Lung (tissue), 12 donors: ENCODE measurements around the gene CCDC82. TPM values are rescaled to one million over a fixed set of nuclear protein-coding genes. Genes with fewer than 3 reads are reported as not detected.

Experiments
- ATAC-seq: fragments of 200-7000 bp; cut with Tn5 transposase; one replicate; pipeline ENCODE4 v1.9.1; 2020; ENCODE audit warnings: moderate number of reproducible peaks; ENCODE audit not compliant: insufficient read depth, low FRiP score
- DNase-seq, 3 donors: peaks; one replicate each; pipeline ENCODE4 v3.0.0-alpha.2; 2013 to 2017
- H3K27ac ChIP-seq, 2 donors: one replicate each; pipeline ENCODE4 v1.5.1; 2013; ENCODE audit warnings: mild to moderate bottlenecking in 2 of 2, moderate library complexity in 2 of 2, control low read depth in 1 of 2, inconsistent platforms in 1 of 2, low read depth in 1 of 2, low read length in 1 of 2
- H3K27me3 ChIP-seq, 3 donors: one replicate each; pipeline ENCODE4 v1.5.1; 2013; ENCODE audit warnings: low read length in 2 of 3; ENCODE audit not compliant: control insufficient read depth in 3 of 3, insufficient read depth in 3 of 3
- H3K36me3 ChIP-seq, 4 donors: one replicate each; pipeline ENCODE4 v1.5.1; 2013; ENCODE audit warnings: low read length in 4 of 4, mild to moderate bottlenecking in 1 of 4, moderate library complexity in 1 of 4; ENCODE audit not compliant: control insufficient read depth in 4 of 4, insufficient read depth in 4 of 4
- H3K4me1 ChIP-seq, 5 donors: one replicate each; pipeline ENCODE4 v1.5.1; 2013; ENCODE audit warnings: low read length in 5 of 5, mild to moderate bottlenecking in 2 of 5, moderate library complexity in 1 of 5; ENCODE audit not compliant: control insufficient read depth in 5 of 5, insufficient read depth in 5 of 5
- H3K4me3 ChIP-seq: one replicate; pipeline ENCODE4 v1.5.1; 2013; ENCODE audit warnings: mild to moderate bottlenecking, control low read depth, moderate library complexity
- H3K9ac ChIP-seq, 2 donors: one replicate each; pipeline ENCODE4 v1.5.1; 2013; ENCODE audit warnings: low read length in 2 of 2, control low read depth in 1 of 2; ENCODE audit not compliant: insufficient read depth in 1 of 2
- H3K9me3 ChIP-seq, 4 donors: one replicate each; pipeline ENCODE4 v1.5.1; 2013; ENCODE audit warnings: low read length in 3 of 4, mild to moderate bottlenecking in 1 of 4, moderate library complexity in 1 of 4; ENCODE audit not compliant: control insufficient read depth in 4 of 4, insufficient read depth in 3 of 4
- WGBS, 2 donors: extraction: QIAGEN DNeasy Blood & Tissue Kit; methylation state at CpG; one replicate each; pipeline ENCODE4 v1.1.7; 2013; 5-methylcytosine and 5-hydroxymethylcytosine counted together
- polyA plus RNA-seq, 2 donors: library from polyadenylated mRNA; stranded (reverse); fragments of 200-250 nt; gene quantifications; one replicate each; pipeline ENCODE4 v1.2.1, GENCODE V29; 2013
- total RNA-seq, 2 donors: library from RNA; depleted of rRNA in 1 of 2; stranded (reverse); fragments of >200 nt in 1 of 2; gene quantifications; one replicate each; pipeline ENCODE4 v1.2.1, GENCODE V29; 2014 to 2021
- TF ChIP-seq, protein P1 (sequence below): IDR thresholded peaks from 2 replicates; pipeline ENCODE4 v1.5.1; 2012; ENCODE audit warnings: mild to moderate bottlenecking; ENCODE audit errors: control extremely low read depth, extremely low read depth
- donor health status: control.
- donor health status: control.
- donor health status: Bipolar disorder and iron deficiency.
- donor health status: healthy.
- donor health status: DM: yes; HTN: yes; CAD: no.

Gene CCDC82
- total and polyA plus RNA-seq, 4 donors = 16.4 to 46.9 (median 29.2) TPM

DNA sequence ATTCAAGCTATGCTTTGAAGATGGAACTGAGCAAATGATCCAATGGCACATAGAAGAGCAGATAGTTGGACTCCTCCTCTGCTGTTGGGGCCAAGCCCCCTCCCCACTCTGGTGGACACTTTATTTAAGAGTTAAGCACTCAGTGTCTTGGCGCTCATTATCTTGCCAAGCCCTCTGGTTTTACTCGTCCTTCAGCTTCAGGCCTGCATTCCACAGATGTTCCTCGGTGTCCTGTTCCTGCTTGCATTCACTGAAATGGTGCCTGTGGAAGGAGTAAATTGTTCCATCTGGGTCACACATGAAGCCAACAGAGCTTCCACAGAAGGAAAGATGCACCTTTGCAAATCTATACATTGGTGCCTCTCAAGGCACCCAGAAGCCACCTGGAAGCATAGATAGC lies 72.8 kb downstream of the CCDC82 start:
- peak overlapping the region in 1 of 2 donors; percentile 30 for H3K27ac ChIP-seq
- TF ChIP-seq, protein P1, sequence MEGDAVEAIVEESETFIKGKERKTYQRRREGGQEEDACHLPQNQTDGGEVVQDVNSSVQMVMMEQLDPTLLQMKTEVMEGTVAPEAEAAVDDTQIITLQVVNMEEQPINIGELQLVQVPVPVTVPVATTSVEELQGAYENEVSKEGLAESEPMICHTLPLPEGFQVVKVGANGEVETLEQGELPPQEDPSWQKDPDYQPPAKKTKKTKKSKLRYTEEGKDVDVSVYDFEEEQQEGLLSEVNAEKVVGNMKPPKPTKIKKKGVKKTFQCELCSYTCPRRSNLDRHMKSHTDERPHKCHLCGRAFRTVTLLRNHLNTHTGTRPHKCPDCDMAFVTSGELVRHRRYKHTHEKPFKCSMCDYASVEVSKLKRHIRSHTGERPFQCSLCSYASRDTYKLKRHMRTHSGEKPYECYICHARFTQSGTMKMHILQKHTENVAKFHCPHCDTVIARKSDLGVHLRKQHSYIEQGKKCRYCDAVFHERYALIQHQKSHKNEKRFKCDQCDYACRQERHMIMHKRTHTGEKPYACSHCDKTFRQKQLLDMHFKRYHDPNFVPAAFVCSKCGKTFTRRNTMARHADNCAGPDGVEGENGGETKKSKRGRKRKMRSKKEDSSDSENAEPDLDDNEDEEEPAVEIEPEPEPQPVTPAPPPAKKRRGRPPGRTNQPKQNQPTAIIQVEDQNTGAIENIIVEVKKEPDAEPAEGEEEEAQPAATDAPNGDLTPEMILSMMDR = no peak
- no peaks in the 10 kb centered on the region for H3K9me3 ChIP-seq
- no peaks in the 10 kb centered on the region for H3K27me3 ChIP-seq
- WGBS, 2 donors = 73 to 84% methylated on average over 3 of the region's 3 CpGs
- ATAC-seq (no peak), DNase-seq (no peak)
- H3K36me3 ChIP-seq = peaks cover 0 to 5% (median under 1%) of the 10 kb centered on the region in 4 donors
- H3K9ac ChIP-seq = no peak overlapping the region
- no peak overlapping the region for H3K4me3 ChIP-seq
- H3K4me1 ChIP-seq = peaks cover 11 to 57% (median 35%) of the 10 kb centered on the region in 5 donors

DNA sequence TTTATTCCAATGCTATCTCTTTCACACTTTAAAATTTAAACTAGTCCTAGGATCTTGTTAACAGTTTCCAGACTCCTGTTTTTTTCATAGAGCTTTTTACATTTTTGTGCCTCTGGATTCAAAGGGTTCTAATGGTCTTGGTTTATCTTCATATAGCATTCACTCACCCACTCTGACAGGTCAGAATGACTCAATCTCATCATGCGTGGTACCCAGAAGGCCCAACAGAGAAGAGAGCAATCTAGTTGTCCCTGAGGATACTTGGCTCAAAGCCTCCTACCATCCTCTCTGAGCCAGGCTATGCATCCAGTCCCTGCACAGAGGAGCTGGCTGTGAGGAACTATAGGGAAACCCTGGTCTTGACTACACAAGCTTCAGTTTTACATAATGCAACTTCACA lies 74.2 kb downstream of the CCDC82 start:
- Histone ChIP-seq H3K9ac (no peak overlapping the region), H3K4me1 (peaks cover 11 to 67% (median 48%) of the 10 kb centered on the region in 5 donors), H3K36me3 (peaks cover 0 to 5% (median under 1%) of the 10 kb centered on the region in 4 donors), H3K27me3 (no peaks in the 10 kb centered on the region), H3K4me3 (no peak overlapping the region), H3K9me3 (no peaks in the 10 kb centered on the region), H3K27ac (peak overlapping the region; percentile 16 to 46)
- WGBS, 2 donors = 84 to 96% methylated on average over 1 of the region's 1 CpG
- no peak for DNase-seq
- ATAC-seq = no peak
- TF ChIP-seq, protein P1 = no peak

DNA sequence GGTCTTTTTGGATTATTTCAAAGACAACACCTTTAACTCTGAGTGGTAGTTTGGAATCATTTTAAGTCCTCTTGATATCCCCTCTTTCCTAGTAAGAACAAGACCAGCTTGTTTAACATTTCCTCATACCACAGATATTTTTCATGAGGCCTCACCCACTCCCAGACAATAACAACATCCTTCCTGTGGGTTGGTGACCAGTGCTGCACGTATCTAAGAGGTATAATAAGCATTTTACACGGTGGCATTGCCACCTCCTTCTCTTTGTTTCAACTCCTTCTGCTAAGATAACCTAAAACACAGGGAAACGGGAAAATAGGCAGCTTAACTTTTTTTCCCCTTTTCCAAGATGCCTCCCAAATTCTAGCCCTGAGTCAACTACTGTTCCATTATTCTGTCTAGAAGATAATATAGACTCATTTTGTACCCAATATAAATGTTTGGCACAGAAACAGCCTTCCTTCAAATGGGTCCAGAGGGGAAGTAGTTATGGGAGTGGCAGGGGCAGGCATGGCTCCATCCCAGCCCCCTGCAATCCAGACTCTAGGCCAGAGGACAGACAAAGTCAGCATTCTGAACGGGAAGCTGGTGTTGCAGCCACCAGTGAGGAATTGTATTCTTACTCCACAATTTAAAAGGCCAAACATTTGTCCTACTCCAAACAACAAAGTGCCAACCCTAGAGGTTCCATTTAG lies 75.2 kb downstream of the CCDC82 start:
- Histone ChIP-seq H3K36me3 (peaks cover 0 to 5% (median under 1%) of the 10 kb centered on the region in 4 donors), H3K27ac (peak overlapping the region; percentile 66 to 87), H3K9ac (peak overlapping the region in 1 of 2 donors; percentile 19), H3K9me3 (no peaks in the 10 kb centered on the region), H3K4me1 (peaks cover 11 to 77% (median 48%) of the 10 kb centered on the region in 5 donors), H3K27me3 (no peaks in the 10 kb centered on the region), H3K4me3 (no peak overlapping the region)
- TF ChIP-seq, protein P1 = no peak
- ATAC-seq = peak; percentile 44
- peak in 2 of 3 donors; percentile 51 to 64 for DNase-seq
- 13 to 16% methylated on average over 4 of the region's 4 CpGs for WGBS, 2 donors
